GM12864 (cell line): ENCODE measurements around the gene BRD3OS.
"Not testable (repeated sequence)": the region's sequence is repeated elsewhere in the genome, so short reads cannot be mapped to it uniquely, and the experiment has no call there.

Source experiments
- DNase-seq: peaks from one replicate; pipeline ENCODE4 v3.0.0-alpha.2; 2011; ENCODE audit warnings: low read depth
- H3K4me3 ChIP-seq: 2 replicates; pipeline ENCODE4 v1.5.1; 2011; ENCODE audit warnings: mild to moderate bottlenecking, low read depth, low read length, control low read depth
- CTCF ChIP-seq: IDR thresholded peaks from 2 replicates; pipeline ENCODE4 v1.5.1; 2011; ENCODE audit warnings: low read depth, mild to moderate bottlenecking, moderate library complexity, low read length, control low read depth, inconsistent platforms; ENCODE audit errors: missing control alignments

The BRD3OS gene

GRCh38 chr9:134073500-134073899 is 48.2 kb downstream of the BRD3OS start:
- DNase-seq, result no peak
- no peak for TF ChIP-seq CTCF
- H3K4me3 ChIP-seq, result no peak overlapping the region

GRCh38 chr9:134075689-134076088 is 50.4 kb downstream of the BRD3OS start:
- H3K4me3 ChIP-seq, DNase-seq: not testable (repeated sequence)

GRCh38 chr9:134076644-134077043 is 51.4 kb downstream of the BRD3OS start:
- DNase-seq, result no peak
- TF ChIP-seq CTCF, result no peak

More at GRCh38 chr9:134076644-134077043, 51.4 kb downstream of the BRD3OS start:
- no peak overlapping the region for H3K4me3 ChIP-seq
